ENCODE data around the gene LPP.

The LPP gene

DNA sequence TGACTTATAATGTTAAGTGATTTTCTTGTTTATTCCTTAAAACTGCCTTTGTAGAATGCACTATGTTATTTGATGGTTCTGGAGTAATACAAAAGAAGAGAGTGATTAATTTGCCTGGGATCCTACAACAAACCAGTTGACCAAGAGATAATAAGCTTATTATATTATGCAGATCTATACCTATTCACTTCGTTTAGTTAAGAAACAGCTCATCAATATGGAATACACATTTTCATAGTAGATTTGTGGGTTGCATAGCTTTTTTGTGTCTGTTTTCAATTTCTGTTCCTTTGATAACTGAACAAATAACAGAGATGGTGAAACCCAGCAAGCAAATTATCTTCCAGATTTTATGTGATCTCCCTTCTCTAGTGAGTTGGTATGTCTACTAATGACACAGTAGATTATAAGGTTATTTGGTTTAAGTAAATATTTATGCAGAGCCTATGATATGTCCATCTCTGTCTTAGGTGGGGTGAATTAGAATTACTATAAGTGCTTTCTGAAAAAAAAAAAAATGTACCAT lies 574.5 kb downstream of the LPP start:
- no peak for DNase-seq (ENCODE audit: low read depth, low spot score)
- no peak for TF ChIP-seq EZH2 (IDR thresholded peaks at IDR 0.05)
- no peak for TF ChIP-seq POLR2AphosphoS5 (IDR thresholded peaks at IDR 0.05; ENCODE audit: borderline replicate concordance, low read depth, low read length)
- TF ChIP-seq FOXP2 (optimal IDR thresholded peaks at IDR 0.05; ENCODE audit: control extremely low read depth, extremely low read length, insufficient read depth) = no peak
- Histone ChIP-seq H3K4me3 (no peak overlapping the region), H3K9ac (ENCODE audit: insufficient read length) (no peak overlapping the region), H3K27ac (no peak overlapping the region), H3K9me3 (ENCODE audit: low read depth, low read length) (no peaks in the 10 kb centered on the region), H3K36me3 (ENCODE audit: insufficient read depth, low read length) (no peaks in the 10 kb centered on the region)

DNA sequence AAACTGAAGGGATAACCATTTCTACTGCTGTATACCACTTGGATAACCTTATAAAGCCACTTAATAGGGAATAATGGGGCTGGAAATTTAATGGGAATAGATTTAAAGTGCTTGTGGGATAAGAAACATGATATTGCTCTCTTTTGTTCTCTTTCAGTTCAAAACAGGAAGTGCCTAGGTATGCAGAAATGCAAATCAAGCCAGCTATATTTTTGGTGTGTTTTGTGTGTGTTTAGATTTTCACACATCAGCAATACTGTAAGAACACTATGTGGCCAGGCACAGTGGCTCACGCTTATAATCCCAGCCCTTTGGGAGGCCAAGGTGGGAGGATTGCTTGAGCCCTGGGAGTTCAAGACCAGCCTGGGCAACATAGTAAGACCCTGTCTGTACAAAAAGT lies 575.5 kb downstream of the LPP start:
- no peak; the same call in 1 of the 2 replicates for TF ChIP-seq POLR2AphosphoS5 (IDR thresholded peaks at IDR 0.05; ENCODE audit: borderline replicate concordance, low read depth, low read length)
- TF ChIP-seq FOXP2 (optimal IDR thresholded peaks at IDR 0.05; ENCODE audit: control extremely low read depth, extremely low read length, insufficient read depth) = no peak
- TF ChIP-seq EZH2 (IDR thresholded peaks at IDR 0.05) = no peak
- DNase-seq (ENCODE audit: low read depth, low spot score) = peak; percentile 24
- no peak overlapping the region for H3K27ac ChIP-seq
- H3K36me3 ChIP-seq (ENCODE audit: insufficient read depth, low read length) = no peaks in the 10 kb centered on the region
- H3K9ac ChIP-seq (ENCODE audit: insufficient read length) = no peak overlapping the region
- no peaks in the 10 kb centered on the region for H3K9me3 ChIP-seq (ENCODE audit: low read depth, low read length)
- no peak overlapping the region for H3K4me3 ChIP-seq

DNA sequence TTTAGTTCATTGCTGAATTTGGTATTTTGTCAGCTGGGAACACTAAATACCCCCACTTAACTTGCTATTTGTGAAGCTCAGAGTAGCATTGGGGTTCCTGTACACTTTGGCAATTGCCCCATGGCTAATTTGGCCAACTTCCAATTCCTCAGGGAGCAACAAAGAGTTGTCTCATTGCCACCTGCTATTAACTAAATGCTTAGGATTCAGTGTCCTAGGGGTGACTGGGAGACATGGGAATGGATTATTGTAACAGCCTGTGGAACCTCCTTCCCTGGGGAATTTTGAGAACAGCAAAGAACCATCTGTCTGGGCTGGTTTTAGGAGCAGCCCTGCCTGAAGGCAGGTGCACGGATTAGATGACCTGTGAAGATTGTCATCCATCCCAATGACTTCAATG lies 580.4 kb downstream of the LPP start:
- no peak for TF ChIP-seq FOXP2 (optimal IDR thresholded peaks at IDR 0.05; ENCODE audit: control extremely low read depth, extremely low read length, insufficient read depth)
- TF ChIP-seq EZH2 (IDR thresholded peaks at IDR 0.05) = no peak
- no peak; the same call in 1 of the 2 replicates for TF ChIP-seq POLR2AphosphoS5 (IDR thresholded peaks at IDR 0.05; ENCODE audit: borderline replicate concordance, low read depth, low read length)
- peak overlapping the region; percentile 12; the same call in 1 of the 2 replicates for H3K27ac ChIP-seq
- H3K9ac ChIP-seq (ENCODE audit: insufficient read length) = no peak overlapping the region
- DNase-seq (ENCODE audit: low read depth, low spot score) = peak; percentile 40
- peak overlapping the region; percentile 2; the same call in 1 of the 2 replicates for H3K4me3 ChIP-seq
- H3K9me3 ChIP-seq (ENCODE audit: low read depth, low read length) = no peaks in the 10 kb centered on the region
- no peaks in the 10 kb centered on the region for H3K36me3 ChIP-seq (ENCODE audit: insufficient read depth, low read length)

DNA sequence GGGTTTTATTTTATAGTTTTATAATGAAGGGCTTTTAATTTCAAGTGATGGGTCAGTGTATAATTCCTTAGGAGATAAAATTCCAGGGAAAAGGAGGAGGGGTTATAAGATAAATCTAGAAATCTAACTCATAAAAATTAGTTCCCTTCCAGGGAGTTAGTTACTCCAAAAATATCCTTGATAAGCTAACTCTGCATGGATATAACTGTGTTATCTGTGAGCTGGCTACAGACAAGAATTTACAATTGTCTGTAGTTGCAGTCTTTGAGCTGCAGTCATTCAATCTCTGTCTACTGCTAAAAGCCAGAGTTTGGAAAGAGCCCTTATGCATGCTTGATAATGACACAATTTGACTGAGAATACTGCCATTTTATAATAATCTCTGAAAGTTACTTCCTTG lies 585.6 kb downstream of the LPP start:
- no peak overlapping the region for H3K27ac ChIP-seq
- TF ChIP-seq POLR2AphosphoS5 (IDR thresholded peaks at IDR 0.05; ENCODE audit: borderline replicate concordance, low read depth, low read length) (no peak), EZH2 (IDR thresholded peaks at IDR 0.05) (no peak), FOXP2 (optimal IDR thresholded peaks at IDR 0.05; ENCODE audit: control extremely low read depth, extremely low read length, insufficient read depth) (no peak)
- H3K36me3 ChIP-seq (ENCODE audit: insufficient read depth, low read length) = no peaks in the 10 kb centered on the region
- no peak overlapping the region for H3K4me3 ChIP-seq
- no peaks in the 10 kb centered on the region for H3K9me3 ChIP-seq (ENCODE audit: low read depth, low read length)
- no peak for DNase-seq (ENCODE audit: low read depth, low spot score)
- no peak overlapping the region for H3K9ac ChIP-seq (ENCODE audit: insufficient read length)

- Histone ChIP-seq H3K36me3 (ENCODE audit: insufficient read depth, low read length) (no peaks in the 10 kb centered on the region), H3K9me3 (ENCODE audit: low read depth, low read length) (no peaks in the 10 kb centered on the region), H3K27ac (no peak overlapping the region), H3K4me3 (no peak overlapping the region), H3K9ac (ENCODE audit: insufficient read length) (no peak overlapping the region)
- DNase-seq (ENCODE audit: low read depth, low spot score) = no peak
- no peak for TF ChIP-seq EZH2 (IDR thresholded peaks at IDR 0.05)
Observed at GRCh38 chr3:188740010-188740409, 586.1 kb downstream of the LPP start.

DNA sequence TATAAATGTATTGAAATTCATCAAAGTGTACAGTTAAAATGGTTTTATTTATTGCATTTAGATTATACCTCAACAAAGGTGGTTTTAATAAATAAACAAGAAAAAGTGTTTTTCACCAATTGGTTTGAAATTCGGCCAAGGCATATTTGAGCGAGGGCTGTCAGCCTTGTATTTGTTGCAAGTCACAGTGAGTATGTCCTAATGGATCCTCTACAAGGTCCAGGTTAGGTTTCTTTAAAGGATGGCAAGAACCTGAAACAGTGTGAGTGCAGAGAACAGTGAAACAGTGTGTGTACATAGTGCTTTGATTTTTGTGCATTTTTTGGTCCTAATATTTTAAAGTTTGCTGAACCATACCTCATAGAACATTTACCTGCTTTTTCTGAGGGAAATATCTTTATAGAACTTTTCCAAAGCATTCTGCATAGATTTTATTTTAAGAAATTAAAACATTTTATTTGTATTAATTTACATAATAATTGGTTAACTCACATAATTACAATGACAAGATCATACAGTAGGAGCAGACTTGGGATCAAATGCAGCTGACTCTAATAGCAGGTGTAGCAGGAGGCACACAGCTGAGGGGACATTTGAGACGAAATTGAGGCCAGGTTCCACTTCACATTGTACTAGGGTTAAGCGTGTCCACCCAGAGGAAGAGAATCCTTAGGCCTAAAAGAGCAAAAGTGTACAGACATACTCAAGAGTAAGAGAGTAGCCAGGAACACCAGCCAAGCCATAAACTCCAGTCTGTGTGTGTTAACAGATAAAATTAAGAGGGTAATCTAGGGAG lies 589.0 kb downstream of the LPP start:
- TF ChIP-seq POLR2AphosphoS5 (IDR thresholded peaks at IDR 0.05; ENCODE audit: borderline replicate concordance, low read depth, low read length) (no peak), FOXP2 (optimal IDR thresholded peaks at IDR 0.05; ENCODE audit: control extremely low read depth, extremely low read length, insufficient read depth) (no peak), EZH2 (IDR thresholded peaks at IDR 0.05) (no peak)
- Histone ChIP-seq H3K4me3 (no peak overlapping the region), H3K27ac (no peak overlapping the region), H3K9ac (ENCODE audit: insufficient read length) (no peak overlapping the region), H3K9me3 (ENCODE audit: low read depth, low read length) (no peaks in the 10 kb centered on the region), H3K36me3 (ENCODE audit: insufficient read depth, low read length) (no peaks in the 10 kb centered on the region)
- no peak for DNase-seq (ENCODE audit: low read depth, low spot score)

DNA sequence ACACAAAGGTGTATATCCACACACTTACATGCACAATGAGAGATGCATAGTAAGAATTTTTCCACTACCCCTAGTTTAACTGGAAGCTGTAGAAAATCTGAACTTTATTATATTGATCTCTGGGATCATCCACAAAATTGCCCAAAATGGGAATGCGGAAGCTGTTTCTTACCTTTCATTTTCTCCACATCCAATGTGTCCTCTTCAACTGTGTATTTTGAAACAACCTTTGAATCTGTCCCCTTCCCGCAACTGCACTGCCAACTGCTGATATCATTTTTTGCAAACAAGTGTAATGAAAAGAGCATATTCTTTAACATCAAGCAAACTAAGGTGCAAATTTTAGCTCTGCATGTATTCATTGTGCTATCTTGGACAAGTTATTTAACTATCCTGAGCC lies 590.2 kb downstream of the LPP start:
- no peak overlapping the region for H3K27ac ChIP-seq
- H3K9me3 ChIP-seq (ENCODE audit: low read depth, low read length) = no peaks in the 10 kb centered on the region
- H3K36me3 ChIP-seq (ENCODE audit: insufficient read depth, low read length) = no peaks in the 10 kb centered on the region
- TF ChIP-seq FOXP2 (optimal IDR thresholded peaks at IDR 0.05; ENCODE audit: control extremely low read depth, extremely low read length, insufficient read depth) (no peak), EZH2 (IDR thresholded peaks at IDR 0.05) (no peak), POLR2AphosphoS5 (IDR thresholded peaks at IDR 0.05; ENCODE audit: borderline replicate concordance, low read depth, low read length) (no peak)
- no peak overlapping the region for H3K9ac ChIP-seq (ENCODE audit: insufficient read length)
- no peak overlapping the region for H3K4me3 ChIP-seq
- DNase-seq (ENCODE audit: low read depth, low spot score) = no peak

GRCh38 chr3:188745031-188745430 lies 591.1 kb downstream of the LPP start:
- H3K27ac ChIP-seq = no peak overlapping the region
- H3K9ac ChIP-seq (ENCODE audit: insufficient read length) = no peak overlapping the region
- no peak overlapping the region for H3K4me3 ChIP-seq
- DNase-seq (ENCODE audit: low read depth, low spot score) = no peak
- TF ChIP-seq EZH2 (IDR thresholded peaks at IDR 0.05) (no peak), FOXP2 (optimal IDR thresholded peaks at IDR 0.05; ENCODE audit: control extremely low read depth, extremely low read length, insufficient read depth) (no peak), POLR2AphosphoS5 (IDR thresholded peaks at IDR 0.05; ENCODE audit: borderline replicate concordance, low read depth, low read length) (no peak)
- no peaks in the 10 kb centered on the region for H3K9me3 ChIP-seq (ENCODE audit: low read depth, low read length)
- H3K36me3 ChIP-seq (ENCODE audit: insufficient read depth, low read length) = no peaks in the 10 kb centered on the region

All from SK-N-MC (cell line).